OCI-LY7 (cell line): ENCODE data around the gene INTS1. TPM values are rescaled to one million over a fixed set of nuclear protein-coding genes. Genes with fewer than 3 reads are reported as not detected.

Experiments
- BruUV-seq: library from RNA; stranded (reverse); fragments of 400-500 nt; replicated peaks from 2 replicates; lab custom pipeline; 2021; lab: Mats Ljungman, UMichigan
- CTCF ChIA-PET: fragments of 300-600 bp; sonication (Branson Sonifier 250); formaldehyde crosslinking; loops from one replicate; lab custom pipeline; 2022; ENCODE audit warnings: antibody characterized with exemption; ENCODE audit not compliant: unreplicated experiment; lab: Charles Lee
- POLR2A ChIA-PET: fragments of 300-600 bp; sonication (Branson Sonifier 250); formaldehyde crosslinking; loops from one replicate; lab custom pipeline; 2022; ENCODE audit warnings: antibody characterized with exemption; lab: Charles Lee
- DNase-seq: peaks from one replicate; pipeline ENCODE4 v3.0.0-alpha.2; 2015; ENCODE audit warnings: low spot score
- H2AFZ ChIP-seq: fragments of 200-600 bp; sonication (generic), shearing (Covaris generic); 2 replicates; pipeline ENCODE4 v1.6.1; 2014; ENCODE audit warnings: mild to moderate bottlenecking, antibody characterized with exemption, low read length, moderate library complexity
- H3K27ac ChIP-seq: fragments of 200-600 bp; sonication (generic); 2 replicates; pipeline ENCODE4 v1.5.1; 2014; ENCODE audit warnings: mixed run types, low read depth, mild to moderate bottlenecking, moderate library complexity, low read length, inconsistent platforms; ENCODE audit not compliant: poor library complexity, severe bottlenecking
- H3K36me3 ChIP-seq: fragments of 200-600 bp; sonication (generic); 2 replicates; pipeline ENCODE4 v1.6.1; 2014; ENCODE audit warnings: mild to moderate bottlenecking, antibody characterized with exemption, low read length, moderate library complexity, mixed read lengths; ENCODE audit not compliant: insufficient read depth
- H3K4me1 ChIP-seq: fragments of 200-600 bp; sonication (generic); 2 replicates; pipeline ENCODE4 v1.5.1; 2014; ENCODE audit warnings: mild to moderate bottlenecking, low read length; ENCODE audit not compliant: insufficient read depth, poor library complexity, severe bottlenecking
- H3K4me2 ChIP-seq: fragments of 200-600 bp; sonication (generic); 2 replicates; pipeline ENCODE4 v1.6.1; 2014; ENCODE audit warnings: mild to moderate bottlenecking, low read length
- H3K4me3 ChIP-seq: fragments of 200-600 bp; sonication (generic); 2 replicates; pipeline ENCODE4 v1.5.1; 2014; ENCODE audit warnings: mild to moderate bottlenecking, low read depth, low read length; ENCODE audit not compliant: poor library complexity, severe bottlenecking
- H3K79me2 ChIP-seq: fragments of 200-600 bp; sonication (generic); 2 replicates; pipeline ENCODE4 v1.6.1; 2016; ENCODE audit warnings: low read depth, mild to moderate bottlenecking, low read length, moderate library complexity, mixed read lengths; ENCODE audit not compliant: insufficient read depth
- H3K9me2 ChIP-seq: fragments of 200-600 bp; sonication (generic); 2 replicates; pipeline ENCODE4 v1.6.1; 2016; ENCODE audit warnings: mild to moderate bottlenecking, low read length, mixed read lengths; ENCODE audit not compliant: insufficient read depth
- H3K9me3 ChIP-seq: fragments of 200-600 bp; sonication (generic); 2 replicates; pipeline ENCODE4 v1.6.1; 2014; ENCODE audit warnings: mild to moderate bottlenecking, mixed run types, low read length, mixed read lengths
- H4K20me1 ChIP-seq: fragments of 200-600 bp; sonication (generic); 2 replicates; pipeline ENCODE4 v1.6.1; 2014; ENCODE audit warnings: mild to moderate bottlenecking, antibody characterized with exemption, low read length, moderate library complexity, mixed read lengths; ENCODE audit not compliant: insufficient read depth
- CTCF ChIP-seq: fragments of 200-600 bp; sonication (generic); conservative IDR thresholded peaks from 2 replicates; pipeline ENCODE4 v1.5.1; 2014; ENCODE audit warnings: mild to moderate bottlenecking, antibody characterized with exemption, low read length, moderate library complexity, mixed read lengths
- EZH2phosphoT487 ChIP-seq: fragments of 200-600 bp; sonication (generic); IDR thresholded peaks from 2 replicates; pipeline ENCODE4 v1.6.1; 2018; ENCODE audit warnings: low read depth, borderline replicate concordance, mild to moderate bottlenecking, mixed run types, antibody characterized with exemption, low read length, moderate library complexity, mixed read lengths
- intact Hi-C: fragments of 100-400 bp; cut with micrococcal nuclease; formaldehyde crosslinking; loops from one replicate; pipeline ENCODE4 v1.10.0; 2022; ENCODE audit not compliant: unreplicated experiment
- total RNA-seq, 2 experiments: library from RNA; depleted of rRNA in 1 of 2; stranded (reverse); fragments of >200 nt in 1 of 2; shearing (Covaris generic) in 1 of 2; gene quantifications; 2 replicates each; pipeline ENCODE4 v1.2.3, GENCODE V29; 2014 to 2022

Gene INTS1
- total RNA-seq, 2 experiments from 2014 or later = 83.6 to 188 TPM

GRCh38 chr7:1534330-1535099 lies 30.3 kb upstream of the INTS1 start:
- intact Hi-C loops = no loop called here
- no peak for DNase-seq
- Histone ChIP-seq H3K4me1 (peaks cover 32% of the 10 kb centered on the region), H3K36me3 (peaks cover 37% of the 10 kb centered on the region), H3K4me3 (no peak overlapping the region), H3K27ac (no peak overlapping the region), H3K9me3 (no peaks in the 10 kb centered on the region), H3K4me2 (no peak overlapping the region), H3K79me2 (peaks cover 48% of the 10 kb centered on the region), H3K9me2 (no peaks in the 10 kb centered on the region), H4K20me1 (peaks cover 9% of the 10 kb centered on the region), H2AFZ (no peak overlapping the region)
- TF ChIP-seq EZH2phosphoT487 = no peak
- no peak for TF ChIP-seq CTCF
- ChIA-PET CTCF (no interaction called here), POLR2A (no interaction called here)
- no TSS peak for BruUV-seq

GRCh38 chr7:1533547-1534329 lies 29.5 kb upstream of the INTS1 start:
- H3K4me2 ChIP-seq = peak overlapping the region; percentile 98
- ChIA-PET CTCF (no interaction called here), POLR2A (no interaction called here)
- H3K79me2 ChIP-seq = peaks cover 48% of the 10 kb centered on the region
- DNase-seq = no peak
- no peak overlapping the region for H2AFZ ChIP-seq
- peaks cover 29% of the 10 kb centered on the region; the same call in 1 of the 2 replicates for H3K36me3 ChIP-seq
- no peaks in the 10 kb centered on the region for H3K9me3 ChIP-seq
- H3K4me1 ChIP-seq = peaks cover 34% of the 10 kb centered on the region
- TF ChIP-seq EZH2phosphoT487 = no peak
- TF ChIP-seq CTCF = no peak
- peak overlapping the region; percentile 2 for H3K27ac ChIP-seq
- BruUV-seq = no TSS peak
- intact Hi-C loops = no loop called here
- H3K9me2 ChIP-seq = no peaks in the 10 kb centered on the region
- H3K4me3 ChIP-seq = peak overlapping the region; percentile 82
- peaks cover 9% of the 10 kb centered on the region for H4K20me1 ChIP-seq

- intact Hi-C loops = no loop called here
- H3K9me3 ChIP-seq = no peaks in the 10 kb centered on the region
- DNase-seq = no peak
- peak overlapping the region; percentile 98 for H3K4me2 ChIP-seq
- peak overlapping the region; percentile 2 for H3K27ac ChIP-seq
- TF ChIP-seq EZH2phosphoT487 (no peak), CTCF (no peak)
- H3K4me1 ChIP-seq = peaks cover 34% of the 10 kb centered on the region
- peaks cover 26% of the 10 kb centered on the region; the same call in 1 of the 2 replicates for H3K36me3 ChIP-seq
- BruUV-seq = no TSS peak
- ChIA-PET POLR2A (no interaction called here), CTCF (no interaction called here)
- H3K79me2 ChIP-seq = peaks cover 48% of the 10 kb centered on the region
- no peaks in the 10 kb centered on the region for H3K9me2 ChIP-seq
- H4K20me1 ChIP-seq = peaks cover 9% of the 10 kb centered on the region
- no peak overlapping the region for H2AFZ ChIP-seq
- peak overlapping the region; percentile 82 for H3K4me3 ChIP-seq
Measured at GRCh38 chr7:1533255-1533546, 29.0 kb upstream of the INTS1 start.
